ENCODE results near the gene SHROOM2.

Gene SHROOM2

DNA sequence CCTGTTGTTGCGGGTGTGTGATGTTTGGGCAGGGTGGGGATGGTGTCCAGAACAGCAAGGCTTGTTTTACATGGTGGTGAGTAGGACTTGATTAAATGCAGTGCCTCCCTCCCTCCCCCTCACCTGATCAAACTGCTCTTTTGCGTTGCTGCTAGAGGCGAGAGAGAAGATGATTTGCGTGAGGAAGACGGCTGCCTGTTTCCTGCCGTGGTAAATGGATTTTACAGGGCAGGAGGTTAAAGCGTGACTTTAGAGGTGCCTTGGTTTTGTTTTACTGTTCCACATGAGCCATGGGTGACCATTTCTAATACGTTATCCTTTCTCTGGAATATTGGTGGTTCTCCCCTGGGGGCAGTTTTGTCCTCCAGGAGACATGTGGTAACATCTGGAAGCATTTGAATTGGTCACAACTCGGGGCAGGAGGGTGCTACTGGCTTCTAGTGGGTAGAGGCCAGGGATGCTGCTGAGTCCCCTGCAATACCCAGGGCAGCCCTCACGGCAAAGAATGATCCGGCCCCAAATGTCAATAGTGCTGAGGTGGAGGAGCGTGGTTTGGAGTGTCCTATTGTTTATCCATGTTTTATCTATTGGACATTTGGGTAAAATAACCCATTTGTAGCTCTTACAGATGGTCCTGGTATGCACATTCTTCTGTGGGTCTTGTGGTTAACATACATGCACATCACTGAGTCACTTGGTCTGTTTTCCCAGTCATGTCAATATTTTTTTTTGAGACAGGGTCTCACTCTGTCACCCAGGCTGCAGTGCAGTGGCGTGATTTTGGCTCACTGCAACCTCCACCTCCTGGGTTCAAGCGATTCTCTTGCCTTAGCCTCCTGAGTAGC is 73.7 kb downstream of the SHROOM2 start:
- TF ChIP-seq ZNF565 (CRISPR knock-in tag; conservative IDR thresholded peaks at IDR 0.05; ENCODE audit: low read depth): no peak
- TF ChIP-seq SNAI2 (CRISPR knock-in tag; IDR thresholded peaks at IDR 0.05): no peak
- no peak for TF ChIP-seq RARB (CRISPR knock-in tag; IDR thresholded peaks at IDR 0.05)
- TF ChIP-seq, protein P1, sequence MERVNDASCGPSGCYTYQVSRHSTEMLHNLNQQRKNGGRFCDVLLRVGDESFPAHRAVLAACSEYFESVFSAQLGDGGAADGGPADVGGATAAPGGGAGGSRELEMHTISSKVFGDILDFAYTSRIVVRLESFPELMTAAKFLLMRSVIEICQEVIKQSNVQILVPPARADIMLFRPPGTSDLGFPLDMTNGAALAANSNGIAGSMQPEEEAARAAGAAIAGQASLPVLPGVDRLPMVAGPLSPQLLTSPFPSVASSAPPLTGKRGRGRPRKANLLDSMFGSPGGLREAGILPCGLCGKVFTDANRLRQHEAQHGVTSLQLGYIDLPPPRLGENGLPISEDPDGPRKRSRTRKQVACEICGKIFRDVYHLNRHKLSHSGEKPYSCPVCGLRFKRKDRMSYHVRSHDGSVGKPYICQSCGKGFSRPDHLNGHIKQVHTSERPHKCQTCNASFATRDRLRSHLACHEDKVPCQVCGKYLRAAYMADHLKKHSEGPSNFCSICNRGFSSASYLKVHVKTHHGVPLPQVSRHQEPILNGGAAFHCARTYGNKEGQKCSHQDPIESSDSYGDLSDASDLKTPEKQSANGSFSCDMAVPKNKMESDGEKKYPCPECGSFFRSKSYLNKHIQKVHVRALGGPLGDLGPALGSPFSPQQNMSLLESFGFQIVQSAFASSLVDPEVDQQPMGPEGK (CRISPR knock-in tag; IDR thresholded peaks at IDR 0.05; ENCODE audit: borderline replicate concordance): no peak
- TF ChIP-seq ISL1 (CRISPR knock-in tag; IDR thresholded peaks at IDR 0.05): no peak
- TF ChIP-seq PPARA (CRISPR knock-in tag; IDR thresholded peaks at IDR 0.05; ENCODE audit: borderline replicate concordance): no peak
- TF ChIP-seq ZNF70 (CRISPR knock-in tag; IDR thresholded peaks at IDR 0.05): no peak
- no peak for TF ChIP-seq OSR1 (CRISPR knock-in tag; IDR thresholded peaks at IDR 0.05)
- no peak for TF ChIP-seq ZNF8 (CRISPR knock-in tag; IDR thresholded peaks at IDR 0.05)
- TF ChIP-seq, protein P2, sequence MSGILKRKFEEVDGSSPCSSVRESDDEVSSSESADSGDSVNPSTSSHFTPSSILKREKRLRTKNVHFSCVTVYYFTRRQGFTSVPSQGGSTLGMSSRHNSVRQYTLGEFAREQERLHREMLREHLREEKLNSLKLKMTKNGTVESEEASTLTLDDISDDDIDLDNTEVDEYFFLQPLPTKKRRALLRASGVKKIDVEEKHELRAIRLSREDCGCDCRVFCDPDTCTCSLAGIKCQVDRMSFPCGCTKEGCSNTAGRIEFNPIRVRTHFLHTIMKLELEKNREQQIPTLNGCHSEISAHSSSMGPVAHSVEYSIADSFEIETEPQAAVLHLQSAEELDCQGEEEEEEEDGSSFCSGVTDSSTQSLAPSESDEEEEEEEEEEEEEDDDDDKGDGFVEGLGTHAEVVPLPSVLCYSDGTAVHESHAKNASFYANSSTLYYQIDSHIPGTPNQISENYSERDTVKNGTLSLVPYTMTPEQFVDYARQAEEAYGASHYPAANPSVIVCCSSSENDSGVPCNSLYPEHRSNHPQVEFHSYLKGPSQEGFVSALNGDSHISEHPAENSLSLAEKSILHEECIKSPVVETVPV (CRISPR knock-in tag; IDR thresholded peaks at IDR 0.05): no peak
- no peak for TF ChIP-seq ESRRG (CRISPR knock-in tag; IDR thresholded peaks at IDR 0.05)
- no peak for ATAC-seq

GRCh38 chrX:9860826-9861225 is 74.6 kb downstream of the SHROOM2 start:
- TF ChIP-seq PPARA (CRISPR knock-in tag; IDR thresholded peaks at IDR 0.05; ENCODE audit: borderline replicate concordance) (no peak), ISL1 (CRISPR knock-in tag; IDR thresholded peaks at IDR 0.05) (no peak), TCF4 (CRISPR knock-in tag; IDR thresholded peaks at IDR 0.05; ENCODE audit: borderline replicate concordance) (no peak), ZFP3 (CRISPR knock-in tag; IDR thresholded peaks at IDR 0.05) (no peak), ZNF8 (CRISPR knock-in tag; IDR thresholded peaks at IDR 0.05) (no peak), ZNF565 (CRISPR knock-in tag; conservative IDR thresholded peaks at IDR 0.05; ENCODE audit: low read depth) (no peak), OSR1 (CRISPR knock-in tag; IDR thresholded peaks at IDR 0.05) (no peak)
- ATAC-seq: no peak

GRCh38 chrX:9861711-9862110 is 75.5 kb downstream of the SHROOM2 start:
- no peak for ATAC-seq
- TF ChIP-seq ZFP3 (CRISPR knock-in tag; IDR thresholded peaks at IDR 0.05) (no peak), ARNTL (CRISPR knock-in tag; IDR thresholded peaks at IDR 0.05; ENCODE audit: borderline replicate concordance, low read depth) (no peak), ESRRG (CRISPR knock-in tag; IDR thresholded peaks at IDR 0.05) (no peak), TSHZ2 (CRISPR knock-in tag; IDR thresholded peaks at IDR 0.05) (no peak), OSR1 (CRISPR knock-in tag; IDR thresholded peaks at IDR 0.05) (no peak), ZNF8 (CRISPR knock-in tag; IDR thresholded peaks at IDR 0.05) (no peak), ZFP30 (CRISPR knock-in tag; IDR thresholded peaks at IDR 0.05) (no peak), RARB (CRISPR knock-in tag; IDR thresholded peaks at IDR 0.05) (no peak), CREB5 (CRISPR knock-in tag; IDR thresholded peaks at IDR 0.05; ENCODE audit: low read depth) (no peak), ZNF70 (CRISPR knock-in tag; IDR thresholded peaks at IDR 0.05) (no peak), CSDC2 (CRISPR knock-in tag; IDR thresholded peaks at IDR 0.05) (no peak), SNAI2 (CRISPR knock-in tag; IDR thresholded peaks at IDR 0.05) (no peak), TOX (CRISPR knock-in tag; IDR thresholded peaks at IDR 0.05; ENCODE audit: borderline replicate concordance) (no peak)
- TF ChIP-seq, protein P1 (CRISPR knock-in tag; IDR thresholded peaks at IDR 0.05; ENCODE audit: borderline replicate concordance): no peak

Measured in SK-N-SH treated with all-trans-retinoic acid at 6 μM for 48 hours (cell line).